Right atrium auricular region (tissue), 2 donors: ENCODE results near the gene GAMT. TPM values are rescaled to one million over a fixed set of nuclear protein-coding genes. Genes with fewer than 3 reads are reported as not detected.

Experiments used
- DNase-seq: peaks from one replicate; pipeline ENCODE4 v3.0.0-alpha.2; 2019; ENCODE audit warnings: low spot score
- H3K27ac ChIP-seq, 2 donors: fragments of 200-600 bp; sonication (generic); 1 replicate in 1 of 2; 2 replicates in 1 of 2; pipeline ENCODE4 v1.5.1; 2016 to 2019
- H3K27me3 ChIP-seq, 2 donors: fragments of 200-600 bp; sonication (generic); one replicate each; pipeline versions ENCODE4 v1.5.1 to v1.6.0; 2017 to 2019
- H3K36me3 ChIP-seq: fragments of 200-600 bp; sonication (generic); one replicate; pipeline ENCODE4 v1.5.1; 2016
- H3K4me1 ChIP-seq, 2 donors: fragments of 200-600 bp; sonication (generic); one replicate each; pipeline versions ENCODE4 v1.5.1 to v1.6.0; 2017 to 2019
- H3K4me3 ChIP-seq, 2 donors: fragments of 200-600 bp; sonication (generic); 1 replicate in 1 of 2; 2 replicates in 1 of 2; pipeline ENCODE4 v1.5.1; 2017 to 2019; ENCODE audit warnings: mild to moderate bottlenecking in 1 of 2, moderate library complexity in 1 of 2
- H3K9me3 ChIP-seq, 2 donors: fragments of 200-600 bp; sonication (generic); one replicate each; pipeline ENCODE4 v1.5.1; 2019
- CTCF ChIP-seq, 2 donors: fragments of 200-600 bp; sonication (generic); IDR thresholded peaks; one replicate each; pipeline ENCODE4 v1.5.1; 2019; ENCODE audit warnings: antibody characterized with exemption in 2 of 2
- total RNA-seq, 2 donors: library from RNA; depleted of rRNA; stranded (reverse); fragments of >200 nt; gene quantifications; one replicate each; pipeline ENCODE4 v1.1.0, GENCODE V29; 2016

Gene GAMT
- total RNA-seq, 2 donors from 2014 or later = 45.8 to 92.5 TPM

GRCh38 chr19:1364070-1364704 lies 37.2 kb downstream of the GAMT start:
- no peak overlapping the region for H3K27ac ChIP-seq
- DNase-seq = no peak
- H3K4me1 ChIP-seq = peaks cover 0 to 25% of the 10 kb centered on the region in 2 donors
- H3K4me3 ChIP-seq = no peak overlapping the region
- no peaks in the 10 kb centered on the region for H3K9me3 ChIP-seq
- H3K27me3 ChIP-seq = no peaks in the 10 kb centered on the region
- peaks cover 69% of the 10 kb centered on the region for H3K36me3 ChIP-seq
- peak in 1 of 2 donors; percentile 26 for TF ChIP-seq CTCF (IDR thresholded peaks at IDR 0.05)

GRCh38 chr19:1363599-1363998 lies 37.7 kb downstream of the GAMT start:
- TF ChIP-seq CTCF (IDR thresholded peaks at IDR 0.05) = no peak
- Histone ChIP-seq H3K27me3 (no peaks in the 10 kb centered on the region), H3K4me1 (peaks cover 0 to 25% of the 10 kb centered on the region in 2 donors), H3K9me3 (no peaks in the 10 kb centered on the region), H3K4me3 (no peak overlapping the region), H3K36me3 (peaks cover 73% of the 10 kb centered on the region), H3K27ac (no peak overlapping the region)
- no peak for DNase-seq

GRCh38 chr19:1362387-1363257 lies 38.7 kb downstream of the GAMT start:
- Histone ChIP-seq H3K4me1 (peaks cover 0 to 25% of the 10 kb centered on the region in 2 donors), H3K4me3 (no peak overlapping the region), H3K27me3 (no peaks in the 10 kb centered on the region), H3K9me3 (no peaks in the 10 kb centered on the region), H3K36me3 (peaks cover 77% of the 10 kb centered on the region), H3K27ac (peak overlapping the region; percentile 32 to 49)
- DNase-seq = no peak
- TF ChIP-seq CTCF (IDR thresholded peaks at IDR 0.05) = no peak

GRCh38 chr19:1361601-1362386 lies 39.5 kb downstream of the GAMT start:
- Histone ChIP-seq H3K4me1 (peaks cover 0 to 28% of the 10 kb centered on the region in 2 donors), H3K9me3 (no peaks in the 10 kb centered on the region), H3K4me3 (peak overlapping the region in 1 of 2 donors; percentile 22), H3K27me3 (no peaks in the 10 kb centered on the region), H3K36me3 (peaks cover 71% of the 10 kb centered on the region), H3K27ac (peak overlapping the region; percentile 32 to 49)
- TF ChIP-seq CTCF (IDR thresholded peaks at IDR 0.05) = no peak
- no peak for DNase-seq

- Histone ChIP-seq H3K4me3 (peak overlapping the region; percentile 7 to 22), H3K36me3 (peaks cover 63% of the 10 kb centered on the region), H3K4me1 (peaks cover 0 to 36% of the 10 kb centered on the region in 2 donors), H3K27me3 (no peaks in the 10 kb centered on the region), H3K9me3 (no peaks in the 10 kb centered on the region), H3K27ac (peak overlapping the region; percentile 49 to 70)
- DNase-seq = peak; percentile 70
- TF ChIP-seq CTCF (IDR thresholded peaks at IDR 0.05) = no peak
Observed at GRCh38 chr19:1360818-1361461, 40.4 kb downstream of the GAMT start.
